HG03064 (cell line): Measurements from ENCODE around the gene NLRP9.

ENCODE experiments used
- ATAC-seq: cut with Tn5 transposase; IDR thresholded peaks from one replicate; pipeline ENCODE4 v1.9.1; 2021; ENCODE audit warnings: low read depth; ENCODE audit not compliant: unreplicated experiment

The NLRP9 gene

DNA sequence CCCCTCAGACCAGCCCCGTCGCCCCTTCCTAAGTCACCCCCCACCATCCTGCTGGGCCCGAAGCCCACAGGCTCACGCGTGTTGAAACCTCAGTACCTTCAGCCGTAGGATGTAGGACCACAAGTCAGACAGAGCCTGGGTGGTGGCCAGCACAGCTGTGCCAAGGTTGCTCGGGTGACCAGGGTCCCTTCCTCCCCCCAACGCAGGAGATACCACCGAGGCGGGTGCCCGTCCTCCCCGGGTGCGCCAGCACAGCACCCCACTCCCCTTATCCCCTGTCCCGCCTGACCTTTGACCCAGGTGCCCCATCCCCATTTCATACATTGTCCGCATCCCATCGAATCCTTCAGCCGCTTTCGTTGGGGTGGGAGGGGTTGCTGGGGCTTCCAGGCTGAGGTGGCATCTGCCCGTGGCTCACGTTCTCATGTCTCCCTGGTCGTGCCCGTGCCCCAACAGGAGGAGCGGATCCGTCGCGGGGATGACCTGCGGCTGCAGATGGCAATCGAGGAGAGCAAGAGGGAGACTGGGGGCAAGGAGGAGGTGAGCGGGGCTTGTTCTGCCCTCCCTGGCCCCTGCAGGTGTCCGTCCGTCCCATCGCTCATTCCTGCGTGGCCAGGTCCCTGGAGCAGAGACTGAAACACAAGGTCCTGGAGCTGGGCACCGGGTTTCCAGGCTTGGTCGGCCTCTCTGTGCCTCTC, 48.6 kb downstream of the NLRP9 start:
- ATAC-seq = no peak

- no peak for ATAC-seq
These were observed 49.6 kb downstream of the NLRP9 start for GRCh38 chr19:55688422-55689218.

- no peak for ATAC-seq
These were observed 50.7 kb downstream of the NLRP9 start for GRCh38 chr19:55687281-55688201.

GRCh38 chr19:55686311-55687050, 51.7 kb downstream of the NLRP9 start:
- no peak for ATAC-seq

DNA sequence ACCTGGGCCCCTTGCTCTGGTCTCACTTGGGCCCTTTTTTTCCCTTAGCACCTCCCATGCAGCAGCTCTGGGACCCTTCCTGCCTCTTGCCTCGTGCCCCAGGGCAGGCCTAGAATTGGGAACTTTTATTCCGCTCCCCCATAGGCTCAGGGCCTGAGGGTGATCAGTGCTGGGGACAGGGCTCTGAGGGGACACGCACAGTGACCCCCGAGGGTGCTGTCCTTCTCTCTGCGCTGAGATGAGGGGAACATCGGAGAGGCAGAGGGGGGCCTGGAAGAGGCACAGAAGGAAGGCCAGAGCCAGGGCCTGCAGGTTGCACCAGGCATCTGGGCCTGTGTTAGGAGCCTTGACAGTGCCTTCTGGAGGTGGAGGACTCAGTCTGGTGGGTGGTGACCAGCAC, 52.4 kb downstream of the NLRP9 start:
- no peak for ATAC-seq

GRCh38 chr19:55684946-55685681, 53.1 kb downstream of the NLRP9 start:
- ATAC-seq = no peak

DNA sequence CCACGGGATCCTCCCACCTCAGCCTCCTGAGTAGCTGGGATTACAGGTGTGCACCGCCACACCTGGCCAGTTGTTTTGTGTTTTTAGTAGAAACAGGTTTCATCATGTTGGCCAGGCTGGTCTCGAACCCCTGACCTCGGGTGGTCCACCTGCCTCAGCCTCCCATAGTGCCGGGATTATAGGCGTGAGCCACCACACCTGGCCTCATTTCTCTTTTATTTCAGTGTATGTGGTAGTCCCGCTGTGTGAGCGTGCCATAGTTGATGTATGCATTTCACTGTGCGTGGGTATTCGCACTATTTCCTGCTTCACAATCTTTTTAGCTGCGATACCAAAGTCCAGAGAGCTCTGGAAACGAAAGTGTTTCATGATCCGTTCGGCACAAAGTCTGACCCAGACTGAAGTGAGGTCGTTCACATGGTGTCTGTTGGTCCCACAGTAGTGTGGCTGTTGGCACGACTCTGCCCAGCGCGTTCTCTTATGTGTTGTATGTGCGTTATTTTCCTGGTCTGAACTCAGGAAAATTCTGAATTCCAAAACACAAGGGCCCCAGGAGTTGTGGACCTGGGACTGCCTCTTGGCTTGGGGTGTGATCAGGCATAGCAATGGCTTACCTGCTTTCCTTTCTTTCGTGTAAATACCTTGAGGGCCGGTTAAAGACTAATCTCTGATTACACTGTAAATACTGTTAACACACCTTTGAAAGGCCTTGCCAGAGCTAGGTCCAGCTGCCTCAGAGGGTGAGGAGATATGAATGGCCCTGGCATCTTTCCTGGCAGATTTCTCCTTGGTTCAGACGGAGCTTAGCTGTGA, 54.5 kb downstream of the NLRP9 start:
- ATAC-seq = no peak

DNA sequence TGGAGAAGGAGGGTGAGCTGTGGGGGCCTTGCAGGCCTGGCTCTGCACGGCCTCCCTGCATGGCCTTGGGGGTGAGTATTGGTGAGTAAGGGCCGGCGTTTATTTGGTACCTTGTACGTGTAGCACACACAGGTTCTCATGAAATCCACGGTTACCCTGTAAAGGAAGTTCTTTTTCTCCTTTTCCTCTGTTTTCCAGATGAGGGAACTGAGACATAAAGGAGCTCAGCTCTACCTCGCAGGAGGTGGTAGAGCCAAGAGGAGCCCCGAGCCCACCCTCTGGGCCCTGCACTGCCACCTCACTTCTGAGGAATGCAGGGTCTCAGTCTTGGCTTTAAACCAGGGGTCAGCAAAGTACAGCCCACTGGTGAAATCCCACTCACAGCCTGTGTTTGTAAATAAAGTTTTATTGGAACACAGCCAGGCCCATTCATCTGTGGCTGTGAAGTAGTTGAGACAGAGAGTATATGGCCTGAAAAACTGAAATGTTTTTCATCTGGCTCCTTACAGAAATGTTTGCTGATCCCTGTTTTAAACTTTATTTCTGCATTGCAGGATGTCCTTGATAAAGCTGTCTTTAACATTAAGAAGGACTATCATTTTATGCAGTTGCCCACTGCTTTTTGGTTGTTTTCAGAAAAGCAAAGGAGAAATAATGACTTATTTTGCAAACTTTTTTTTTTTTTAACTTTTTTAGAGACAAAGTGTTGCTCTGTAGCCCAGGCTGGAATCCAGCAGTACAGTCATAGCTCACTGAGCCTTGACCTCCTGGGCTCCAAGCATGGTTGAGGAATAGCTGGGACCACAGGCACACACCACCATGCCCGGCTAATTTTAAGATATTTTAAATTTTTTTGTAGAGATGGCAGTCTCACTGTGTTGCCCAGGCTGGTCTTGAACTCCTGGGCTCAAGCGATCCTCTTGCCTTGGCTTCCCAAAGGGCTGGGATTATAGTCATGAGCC, 56.8 kb downstream of the NLRP9 start:
- no peak for ATAC-seq

GRCh38 chr19:55680339-55681130, 57.7 kb downstream of the NLRP9 start:
- ATAC-seq = no peak

GRCh38 chr19:55679343-55680257, 58.6 kb downstream of the NLRP9 start:
- ATAC-seq = no peak

DNA sequence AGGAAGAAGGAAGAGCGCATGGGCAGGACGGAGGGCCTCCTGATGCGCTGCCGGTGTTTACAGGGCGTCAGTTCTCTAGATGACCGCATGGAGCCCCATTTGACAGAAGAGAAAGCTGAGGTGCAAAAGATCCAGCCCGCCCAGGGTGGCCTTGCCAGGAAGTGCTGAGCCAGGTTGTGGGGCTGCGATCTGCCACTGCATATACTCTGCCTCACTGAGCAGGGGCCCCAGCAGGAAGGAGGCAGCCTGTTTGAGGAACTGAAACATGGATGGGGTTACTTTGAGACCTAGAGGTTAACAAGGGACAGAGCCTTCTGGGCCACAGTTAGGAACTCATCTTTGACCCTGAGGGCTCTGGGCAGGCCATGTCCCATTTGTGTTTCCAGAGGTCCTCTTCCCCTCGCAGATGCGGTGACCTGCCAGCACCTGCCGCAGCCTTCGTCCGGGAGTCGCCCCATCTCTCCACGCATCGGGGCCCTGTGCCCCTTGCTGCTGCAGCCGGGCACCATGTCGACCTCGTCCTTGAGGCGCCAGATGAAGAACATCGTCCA, 60.0 kb downstream of the NLRP9 start:
- peak; percentile 57 for ATAC-seq

- no peak for ATAC-seq
These were observed 60.6 kb downstream of the NLRP9 start for GRCh38 chr19:55677572-55678028.

DNA sequence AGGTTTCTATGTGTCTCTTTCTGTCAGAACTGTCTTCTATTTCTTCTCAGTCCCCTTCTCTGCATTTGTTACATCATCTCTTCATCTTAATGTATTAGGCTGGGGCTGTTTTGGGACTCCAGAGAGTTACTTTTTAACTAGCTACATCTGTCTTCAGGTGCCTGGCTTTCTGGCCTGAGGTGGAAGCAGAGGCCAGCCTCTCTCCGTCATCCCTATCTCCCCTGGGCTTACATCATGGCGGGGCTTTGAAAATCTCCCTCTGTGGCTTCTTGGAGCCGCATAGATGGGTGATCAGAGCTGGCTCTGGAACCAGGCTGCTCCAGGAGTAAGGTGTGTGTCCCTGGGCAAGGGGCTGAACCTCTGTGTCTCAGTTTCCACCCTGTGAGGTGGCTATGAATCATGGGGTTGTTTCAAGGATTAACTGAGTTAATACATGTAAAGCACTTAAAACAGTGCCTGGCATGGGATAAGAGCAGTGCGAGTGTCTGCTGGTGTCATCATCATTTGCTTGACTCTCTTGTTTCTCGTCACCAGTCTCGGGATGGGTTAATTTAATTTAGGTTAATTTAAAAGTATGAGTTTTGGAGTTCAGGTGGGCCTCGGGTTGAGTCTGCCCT, 61.2 kb downstream of the NLRP9 start:
- no peak for ATAC-seq

DNA sequence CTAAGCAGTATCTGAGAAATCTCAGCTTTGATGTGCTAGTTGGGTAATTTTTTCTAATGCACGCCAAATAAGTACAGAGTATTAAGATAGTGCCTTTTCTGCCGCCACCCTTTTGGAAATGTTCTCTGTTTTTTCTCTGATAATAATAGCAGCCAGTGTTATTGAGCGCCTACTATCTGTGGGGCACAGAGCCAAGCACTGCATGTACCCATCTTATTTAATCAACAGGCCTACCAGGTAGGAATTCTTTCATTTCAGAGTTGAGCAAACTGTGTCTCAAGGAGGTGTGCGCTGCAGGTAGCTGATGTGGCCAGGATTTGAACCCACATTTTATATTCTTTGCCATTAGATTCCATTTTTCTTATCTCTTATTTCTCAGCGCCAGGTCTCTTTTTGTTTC, 61.8 kb downstream of the NLRP9 start:
- ATAC-seq = no peak
